ENCODE measurements around the gene TRIM44. TPM values are rescaled to one million over a fixed set of nuclear protein-coding genes. Genes with fewer than 3 reads are reported as not detected.

The TRIM44 gene
- total and polyA plus RNA-seq, 8 donors, result 6.3 to 55.4 (median 36.4) TPM

DNA sequence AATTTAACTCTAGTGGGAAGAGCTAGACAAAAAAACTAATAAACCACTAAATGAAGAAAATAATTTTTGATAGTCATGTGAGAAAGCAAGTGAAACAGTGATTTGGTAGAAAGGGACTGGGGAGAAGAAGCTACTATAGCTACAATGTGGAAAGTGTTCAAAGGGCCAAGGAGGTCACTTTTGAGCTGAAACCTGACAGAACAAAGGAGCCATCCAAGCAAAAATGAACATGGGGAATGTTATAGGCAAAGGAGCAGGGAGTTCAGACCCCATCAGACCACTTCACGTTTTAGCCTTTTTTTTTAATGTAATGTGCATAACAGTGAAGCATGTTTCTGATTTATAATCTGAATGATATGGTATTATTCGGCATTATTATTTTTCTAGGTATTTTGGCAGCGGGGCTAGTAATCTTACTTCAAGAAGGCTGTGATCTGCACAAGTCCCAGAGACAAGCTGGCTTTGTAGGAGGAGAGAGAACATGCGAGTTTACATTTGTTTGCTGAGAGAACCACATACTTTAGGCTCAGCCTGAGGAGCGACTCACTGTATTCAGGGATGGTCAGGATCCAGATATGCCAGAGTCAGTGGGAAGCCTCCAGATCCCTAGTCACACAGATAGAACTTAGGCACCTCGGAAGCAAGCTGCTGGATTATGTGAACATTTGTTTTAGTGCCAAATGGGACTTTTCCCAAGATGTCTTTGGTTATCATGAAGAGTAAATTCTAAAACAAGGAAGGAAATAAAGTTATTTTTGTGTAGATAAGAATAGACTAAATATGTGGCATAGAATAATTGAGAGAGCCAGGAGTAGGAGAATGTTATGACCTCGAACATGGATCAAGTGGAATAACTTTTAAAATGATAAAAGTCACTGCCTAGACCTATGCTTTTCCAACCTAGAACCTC is 118.6 kb downstream of the TRIM44 start:
- Histone ChIP-seq H3K27ac (peak overlapping the region in 2 of 4 donors; percentile 2 to 28), H3K9me3 (no peaks in the 10 kb centered on the region), H3K4me1 (peaks cover 12 to 35% (median 34%) of the 10 kb centered on the region in 3 donors), H3K27me3 (no peaks in the 10 kb centered on the region), H3K4me3 (no peak overlapping the region), H3K36me3 (no peaks in the 10 kb centered on the region)
- intact Hi-C loops (cut with DNase I), result no loop called here
- FAIRE-seq, result no peak
- DNase-seq, result no peak
- TF ChIP-seq, protein P1, sequence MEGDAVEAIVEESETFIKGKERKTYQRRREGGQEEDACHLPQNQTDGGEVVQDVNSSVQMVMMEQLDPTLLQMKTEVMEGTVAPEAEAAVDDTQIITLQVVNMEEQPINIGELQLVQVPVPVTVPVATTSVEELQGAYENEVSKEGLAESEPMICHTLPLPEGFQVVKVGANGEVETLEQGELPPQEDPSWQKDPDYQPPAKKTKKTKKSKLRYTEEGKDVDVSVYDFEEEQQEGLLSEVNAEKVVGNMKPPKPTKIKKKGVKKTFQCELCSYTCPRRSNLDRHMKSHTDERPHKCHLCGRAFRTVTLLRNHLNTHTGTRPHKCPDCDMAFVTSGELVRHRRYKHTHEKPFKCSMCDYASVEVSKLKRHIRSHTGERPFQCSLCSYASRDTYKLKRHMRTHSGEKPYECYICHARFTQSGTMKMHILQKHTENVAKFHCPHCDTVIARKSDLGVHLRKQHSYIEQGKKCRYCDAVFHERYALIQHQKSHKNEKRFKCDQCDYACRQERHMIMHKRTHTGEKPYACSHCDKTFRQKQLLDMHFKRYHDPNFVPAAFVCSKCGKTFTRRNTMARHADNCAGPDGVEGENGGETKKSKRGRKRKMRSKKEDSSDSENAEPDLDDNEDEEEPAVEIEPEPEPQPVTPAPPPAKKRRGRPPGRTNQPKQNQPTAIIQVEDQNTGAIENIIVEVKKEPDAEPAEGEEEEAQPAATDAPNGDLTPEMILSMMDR (IDR thresholded peaks at IDR 0.05), result no peak
- WGBS, 2 donors, result 28 to 31% methylated on average over 7 of the region's 7 CpGs
- ATAC-seq, result peak; percentile 64 to 77 (median 70)

DNA sequence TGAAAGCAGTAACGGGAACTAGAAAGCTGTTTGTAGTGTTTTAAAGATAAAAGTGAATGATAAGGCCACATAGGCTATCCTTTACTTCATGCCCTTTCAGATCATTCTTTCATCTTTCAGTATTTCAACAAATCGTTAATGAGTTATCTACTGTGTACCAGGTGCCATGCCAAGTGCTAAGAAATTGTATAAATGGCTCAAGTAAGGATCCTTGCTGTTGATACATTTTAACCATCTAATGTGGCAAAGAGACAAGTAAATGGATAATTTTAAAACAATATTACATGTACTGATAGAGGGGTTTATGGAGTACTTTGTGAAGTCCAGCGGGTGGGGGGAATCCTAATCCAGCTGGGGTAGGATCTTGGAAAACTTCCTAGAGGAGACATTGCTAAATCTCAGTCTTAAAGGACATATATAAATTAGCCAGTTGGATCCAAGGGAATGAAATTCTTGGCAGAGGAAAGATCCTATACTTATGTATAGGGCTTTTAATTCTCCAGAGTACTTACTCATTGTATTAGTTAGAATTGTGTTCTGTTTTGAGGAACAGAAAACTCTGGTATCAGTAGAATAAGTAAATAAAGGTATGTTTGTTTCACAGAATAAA is 119.4 kb downstream of the TRIM44 start:
- no peak overlapping the region for H3K4me3 ChIP-seq
- no peaks in the 10 kb centered on the region for H3K27me3 ChIP-seq
- DNase-seq, result no peak
- H3K9me3 ChIP-seq, result no peaks in the 10 kb centered on the region
- ATAC-seq, result peak in 3 of 4 donors; percentile 7 to 50 (median 23)
- FAIRE-seq, result no peak
- peaks cover 12 to 35% (median 34%) of the 10 kb centered on the region in 3 donors for H3K4me1 ChIP-seq
- TF ChIP-seq, protein P1 (IDR thresholded peaks at IDR 0.05), result no peak
- 46 to 48% methylated on average over 3 of the region's 3 CpGs for WGBS, 2 donors
- H3K36me3 ChIP-seq, result no peaks in the 10 kb centered on the region
- intact Hi-C loops (cut with DNase I), result no loop called here
- peak overlapping the region in 2 of 4 donors; percentile 2 to 28 for H3K27ac ChIP-seq

DNA sequence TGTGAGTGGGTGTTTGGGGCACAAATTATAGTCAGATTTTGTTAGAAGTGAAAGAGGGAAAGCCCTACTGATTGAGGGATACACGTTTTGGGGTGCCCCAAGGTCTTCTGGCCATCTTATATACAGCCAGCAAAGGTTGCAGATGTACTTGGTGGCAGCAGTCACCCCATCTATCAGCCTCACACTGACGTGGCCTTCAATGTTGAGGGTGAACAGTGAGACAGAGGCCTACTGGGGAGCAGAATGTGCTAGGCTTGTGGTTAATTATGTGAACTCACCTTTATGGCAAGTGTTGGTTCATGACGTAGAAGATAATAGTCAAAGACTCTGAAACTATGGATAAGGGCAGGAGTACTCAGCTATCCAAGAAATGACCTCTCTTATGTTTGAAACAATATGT is 121.2 kb downstream of the TRIM44 start:
- FAIRE-seq, result no peak
- H3K4me3 ChIP-seq, result no peak overlapping the region
- intact Hi-C loops (cut with DNase I), result no loop called here
- no peak for DNase-seq
- H3K9me3 ChIP-seq, result no peaks in the 10 kb centered on the region
- 71 to 82% methylated on average over 3 of the region's 3 CpGs for WGBS, 2 donors
- H3K4me1 ChIP-seq, result peaks cover 12 to 35% (median 34%) of the 10 kb centered on the region in 3 donors
- ATAC-seq, result no peak
- H3K27me3 ChIP-seq, result no peaks in the 10 kb centered on the region
- H3K36me3 ChIP-seq, result no peaks in the 10 kb centered on the region
- TF ChIP-seq, protein P1 (IDR thresholded peaks at IDR 0.05), result no peak
- H3K27ac ChIP-seq, result no peak overlapping the region

DNA sequence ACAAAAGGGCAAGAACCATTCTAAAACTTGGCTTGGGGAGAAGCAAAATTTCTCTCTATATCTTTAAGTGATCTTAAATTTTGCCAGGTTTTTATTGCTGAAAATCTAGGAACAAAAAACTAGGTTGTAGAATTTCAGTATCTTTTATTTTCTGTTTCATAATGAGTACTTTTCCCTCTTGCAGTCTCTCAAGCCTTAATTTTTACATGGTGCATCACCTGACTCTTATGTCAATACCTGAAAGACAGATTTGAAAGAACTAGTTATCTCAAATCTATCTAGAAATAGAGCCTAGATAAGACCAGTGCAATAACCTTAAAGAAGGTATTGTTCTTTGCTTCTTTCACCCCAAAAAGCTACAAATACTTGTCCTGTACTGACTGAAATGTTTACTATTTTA is 122.1 kb downstream of the TRIM44 start:
- Histone ChIP-seq H3K4me3 (no peak overlapping the region), H3K36me3 (no peaks in the 10 kb centered on the region), H3K27ac (no peak overlapping the region), H3K9me3 (no peaks in the 10 kb centered on the region), H3K27me3 (no peaks in the 10 kb centered on the region), H3K4me1 (peaks cover 12 to 35% (median 34%) of the 10 kb centered on the region in 3 donors)
- ATAC-seq (no peak), FAIRE-seq (no peak), DNase-seq (no peak)
- intact Hi-C loops (cut with DNase I), result no loop called here
- TF ChIP-seq, protein P1 (IDR thresholded peaks at IDR 0.05), result no peak
